Breast epithelium (tissue), 4 donors: ENCODE results near the gene IQSEC3. TPM values are rescaled to one million over a fixed set of nuclear protein-coding genes. Genes with fewer than 3 reads are reported as not detected.
A peak's percentile ranks its signal among the peaks of the same experiment; 100 is the strongest.
"Not testable (repeated sequence)": the region's sequence is repeated elsewhere in the genome, so short reads cannot be mapped to it uniquely, and the experiment has no call there.

ENCODE experiments used
- DNase-seq, 2 donors: peaks; one replicate each; pipeline ENCODE4 v3.0.0-alpha.2; 2019; ENCODE audit warnings: low spot score in 2 of 2
- H3K27ac ChIP-seq, 2 donors: fragments of 200-600 bp; sonication (generic) in 1 of 2; one replicate each; pipeline ENCODE4 v1.5.1; 2016 to 2019; ENCODE audit warnings: mild to moderate bottlenecking in 1 of 2
- H3K27me3 ChIP-seq, 2 donors: fragments of 200-600 bp; sonication (generic) in 1 of 2; one replicate each; pipeline versions ENCODE4 v1.5.1 to v1.6.0; 2017 to 2019; ENCODE audit warnings: control low read depth in 1 of 2, mild to moderate bottlenecking in 1 of 2
- H3K36me3 ChIP-seq: fragments of 200-600 bp; one replicate; pipeline ENCODE4 v1.5.1; 2019
- H3K4me1 ChIP-seq, 2 donors: fragments of 200-600 bp; sonication (generic); one replicate each; pipeline ENCODE4 v1.5.1; 2016 to 2019; ENCODE audit warnings: control low read depth in 1 of 2
- H3K4me3 ChIP-seq, 3 donors: fragments of 200-600 bp; sonication (generic); 1 replicate in 2 of 3; 2 replicates in 1 of 3; pipeline ENCODE4 v1.5.1; 2016 to 2019; ENCODE audit warnings: mild to moderate bottlenecking in 3 of 3, moderate library complexity in 2 of 3
- H3K9me3 ChIP-seq, 2 donors: fragments of 200-600 bp; sonication (generic) in 1 of 2; one replicate each; pipeline ENCODE4 v1.5.1; 2016 to 2019; ENCODE audit warnings: control low read depth in 1 of 2
- POLR2A ChIP-seq: fragments of 450-650 bp; IDR thresholded peaks from one replicate; pipeline ENCODE4 v1.6.1; 2016; ENCODE audit warnings: antibody characterized with exemption, mild to moderate bottlenecking, moderate library complexity
- POLR2AphosphoS5 ChIP-seq, 3 donors: sonication (generic); formaldehyde crosslinking; IDR thresholded peaks; one replicate each; pipeline ENCODE4 v1.6.1; 2017; ENCODE audit warnings: antibody characterized with exemption in 3 of 3
- intact Hi-C: fragments of 100-400 bp; cut with DNase I; formaldehyde crosslinking; loops from one replicate; pipeline ENCODE4 v1.15.1; 2023; ENCODE audit warnings: low total_unique reads
- total RNA-seq, 3 donors: library from RNA; depleted of rRNA; stranded (reverse); fragments of >200 nt; gene quantifications; one replicate each; pipeline ENCODE4 v1.1.0, GENCODE V29; 2016
- TF ChIP-seq, protein P1 (sequence below), 3 donors: fragments of 450-650 bp; IDR thresholded peaks; one replicate each; pipeline ENCODE4 v1.5.1; 2016 to 2017; ENCODE audit warnings: antibody characterized with exemption in 3 of 3, mild to moderate bottlenecking in 3 of 3, moderate library complexity in 3 of 3

Gene IQSEC3
- total RNA-seq, 3 donors from 2014 or later: 0.64 to 0.98 (median 0.73) TPM

DNA sequence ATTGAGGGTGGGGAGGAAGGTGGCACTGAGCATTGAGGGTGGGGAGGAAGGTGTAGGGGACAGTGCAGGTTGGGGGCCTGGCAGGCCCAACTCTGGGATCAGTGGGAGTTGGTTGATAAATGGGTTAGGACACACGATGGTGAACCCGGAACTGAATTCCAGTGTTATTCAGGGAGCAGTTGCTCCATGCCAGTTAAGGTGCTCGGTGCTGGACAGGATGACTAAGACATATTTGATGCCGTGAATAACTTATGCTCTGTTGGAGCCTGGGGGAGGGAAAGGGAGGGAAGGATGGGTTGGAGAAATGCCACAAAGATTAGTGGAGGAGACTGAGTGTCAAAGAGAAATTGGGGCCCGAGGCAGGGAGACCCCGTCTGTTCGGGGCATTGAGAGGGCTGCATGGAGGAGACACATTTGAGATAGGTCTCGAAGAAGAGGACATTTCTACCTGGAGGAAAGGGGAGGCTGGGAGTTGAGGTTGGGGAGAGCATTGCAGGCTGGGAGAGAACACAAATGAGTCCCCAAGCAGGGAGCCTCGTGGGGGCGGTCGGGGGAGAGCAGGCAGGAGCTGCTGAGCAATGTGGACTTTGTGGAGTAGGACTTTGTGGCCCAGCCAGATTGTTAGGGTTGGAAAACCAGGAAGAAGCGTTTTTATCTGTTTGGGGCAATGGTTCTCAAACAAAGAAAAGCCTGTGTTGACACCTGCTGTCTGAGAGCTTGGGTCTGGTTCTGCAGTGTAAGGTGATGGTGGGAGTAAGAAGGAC, 65.3 kb downstream of the IQSEC3 start:
- intact Hi-C loops: no loop called here
- no peaks in the 10 kb centered on the region for H3K4me1 ChIP-seq
- H3K27me3 ChIP-seq: no peaks in the 10 kb centered on the region

DNA sequence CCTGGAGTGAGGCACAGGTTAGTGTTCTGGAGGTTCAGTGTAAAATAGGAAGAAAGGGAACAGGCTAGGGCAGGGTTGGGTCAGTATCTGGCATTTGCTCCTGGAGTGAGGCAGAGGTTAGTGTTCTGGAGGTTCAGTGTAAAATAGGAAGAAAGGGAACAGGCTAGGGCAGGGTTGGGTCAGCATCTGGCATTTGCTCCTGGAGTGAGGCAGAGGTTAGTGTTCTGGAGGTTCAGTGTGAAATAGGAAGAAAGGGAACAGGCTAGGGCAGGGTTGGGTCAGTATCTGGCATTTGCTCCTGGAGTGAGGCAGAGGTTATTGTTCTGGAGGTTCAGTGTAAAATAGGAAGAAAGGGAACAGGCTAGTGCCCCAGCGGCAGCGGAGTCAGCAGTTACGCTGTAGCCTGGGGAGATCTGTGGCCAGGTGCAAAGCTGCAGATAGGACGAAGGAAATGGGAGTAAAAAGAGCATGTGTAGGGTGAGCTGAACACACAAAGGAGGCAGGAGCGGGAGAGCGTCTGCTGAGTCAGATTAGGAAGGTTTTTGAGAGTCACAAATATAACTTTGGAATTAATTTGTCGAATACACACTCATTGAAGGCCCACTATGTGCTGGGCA, 67.2 kb downstream of the IQSEC3 start:
- H3K4me1 ChIP-seq, H3K36me3 ChIP-seq, H3K9me3 ChIP-seq, H3K27ac ChIP-seq, intact Hi-C loops, H3K4me3 ChIP-seq, DNase-seq, H3K27me3 ChIP-seq: not testable (repeated sequence)

More for the DNA sequence above, 65.3 kb downstream of the IQSEC3 start:
- no peak overlapping the region for H3K4me3 ChIP-seq
- no peaks in the 10 kb centered on the region for H3K36me3 ChIP-seq
- DNase-seq: no peak
- H3K9me3 ChIP-seq: no peaks in the 10 kb centered on the region
- TF ChIP-seq, protein P1, sequence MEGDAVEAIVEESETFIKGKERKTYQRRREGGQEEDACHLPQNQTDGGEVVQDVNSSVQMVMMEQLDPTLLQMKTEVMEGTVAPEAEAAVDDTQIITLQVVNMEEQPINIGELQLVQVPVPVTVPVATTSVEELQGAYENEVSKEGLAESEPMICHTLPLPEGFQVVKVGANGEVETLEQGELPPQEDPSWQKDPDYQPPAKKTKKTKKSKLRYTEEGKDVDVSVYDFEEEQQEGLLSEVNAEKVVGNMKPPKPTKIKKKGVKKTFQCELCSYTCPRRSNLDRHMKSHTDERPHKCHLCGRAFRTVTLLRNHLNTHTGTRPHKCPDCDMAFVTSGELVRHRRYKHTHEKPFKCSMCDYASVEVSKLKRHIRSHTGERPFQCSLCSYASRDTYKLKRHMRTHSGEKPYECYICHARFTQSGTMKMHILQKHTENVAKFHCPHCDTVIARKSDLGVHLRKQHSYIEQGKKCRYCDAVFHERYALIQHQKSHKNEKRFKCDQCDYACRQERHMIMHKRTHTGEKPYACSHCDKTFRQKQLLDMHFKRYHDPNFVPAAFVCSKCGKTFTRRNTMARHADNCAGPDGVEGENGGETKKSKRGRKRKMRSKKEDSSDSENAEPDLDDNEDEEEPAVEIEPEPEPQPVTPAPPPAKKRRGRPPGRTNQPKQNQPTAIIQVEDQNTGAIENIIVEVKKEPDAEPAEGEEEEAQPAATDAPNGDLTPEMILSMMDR (IDR thresholded peaks at IDR 0.05): no peak
- TF ChIP-seq POLR2AphosphoS5 (IDR thresholded peaks at IDR 0.05): no peak
- TF ChIP-seq POLR2A: no peak
- H3K27ac ChIP-seq: no peak overlapping the region

DNA sequence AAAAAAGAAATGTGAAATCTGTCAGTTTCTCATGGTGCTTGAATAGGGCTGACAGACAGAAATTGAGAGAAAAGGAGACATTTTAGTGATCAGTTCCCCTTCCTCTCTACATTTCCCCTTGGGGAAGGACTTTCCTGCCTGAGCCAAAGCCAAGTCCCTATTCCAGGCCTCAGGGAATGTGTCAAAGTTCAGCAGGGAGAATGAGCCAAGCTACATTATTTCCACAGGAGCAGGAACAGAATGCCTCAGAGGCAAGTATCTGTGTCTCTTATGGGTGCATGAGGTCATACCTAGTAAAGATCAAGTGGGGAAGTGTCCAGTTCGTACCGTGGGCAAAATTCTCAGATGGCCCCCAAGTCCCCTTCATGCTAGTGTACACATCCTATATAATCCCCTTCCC, 68.6 kb downstream of the IQSEC3 start:
- Histone ChIP-seq H3K27me3 (peaks cover 3 to 11% of the 10 kb centered on the region in 2 donors), H3K4me3 (no peak overlapping the region), H3K9me3 (no peaks in the 10 kb centered on the region), H3K4me1 (no peaks in the 10 kb centered on the region), H3K27ac (no peak overlapping the region), H3K36me3 (no peaks in the 10 kb centered on the region)
- intact Hi-C loops: no loop called here
- DNase-seq: no peak
- TF ChIP-seq, protein P1 (IDR thresholded peaks at IDR 0.05): no peak
- no peak for TF ChIP-seq POLR2A
- TF ChIP-seq POLR2AphosphoS5 (IDR thresholded peaks at IDR 0.05): no peak

DNA sequence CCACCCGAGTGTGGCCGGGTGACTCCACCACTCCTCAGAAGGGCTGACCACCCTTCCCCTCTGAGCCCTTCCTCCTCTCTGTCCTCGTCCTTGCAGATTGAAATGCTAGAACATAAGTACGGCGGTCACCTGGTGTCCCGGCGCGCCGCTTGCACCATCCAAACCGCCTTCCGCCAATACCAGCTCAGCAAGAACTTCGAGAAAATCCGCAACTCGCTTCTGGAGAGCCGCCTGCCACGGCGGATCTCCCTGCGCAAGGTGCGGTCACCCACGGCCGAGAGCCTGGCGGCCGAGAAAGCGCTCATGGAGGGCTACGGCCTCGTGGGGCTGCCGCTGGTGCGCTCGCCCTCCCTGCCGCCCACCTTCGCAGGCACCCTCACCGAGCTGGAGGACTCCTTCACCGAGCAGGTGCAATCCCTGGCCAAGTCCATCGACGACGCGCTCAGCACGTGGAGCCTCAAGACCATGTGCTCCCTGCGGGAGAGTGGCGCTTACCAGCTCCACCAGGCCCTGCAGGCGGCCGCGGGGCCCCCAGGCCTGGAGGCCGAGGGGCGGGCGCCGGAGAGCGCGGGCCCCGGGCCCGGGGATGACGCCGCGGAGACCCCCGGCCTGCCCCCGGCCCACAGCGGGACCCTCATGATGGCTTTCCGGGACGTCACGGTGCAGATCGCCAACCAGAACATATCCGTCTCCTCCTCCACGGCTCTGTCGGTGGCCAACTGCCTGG, 71.8 kb downstream of the IQSEC3 start:
- TF ChIP-seq POLR2AphosphoS5 (IDR thresholded peaks at IDR 0.05) (no peak), POLR2A (no peak)
- TF ChIP-seq, protein P1 (IDR thresholded peaks at IDR 0.05): no peak
- no peaks in the 10 kb centered on the region for H3K9me3 ChIP-seq
- intact Hi-C loops: loop anchor here (1.0 kb wide), 1 partner anchor 25 kb away; no protein-coding TSS in a partner anchor
- H3K36me3 ChIP-seq: no peaks in the 10 kb centered on the region
- peak overlapping the region in 2 of 3 donors; percentile 41 to 63 for H3K4me3 ChIP-seq
- no peak overlapping the region for H3K27ac ChIP-seq
- H3K27me3 ChIP-seq: peaks cover 3 to 14% of the 10 kb centered on the region in 2 donors
- DNase-seq: no peak
- no peaks in the 10 kb centered on the region for H3K4me1 ChIP-seq

DNA sequence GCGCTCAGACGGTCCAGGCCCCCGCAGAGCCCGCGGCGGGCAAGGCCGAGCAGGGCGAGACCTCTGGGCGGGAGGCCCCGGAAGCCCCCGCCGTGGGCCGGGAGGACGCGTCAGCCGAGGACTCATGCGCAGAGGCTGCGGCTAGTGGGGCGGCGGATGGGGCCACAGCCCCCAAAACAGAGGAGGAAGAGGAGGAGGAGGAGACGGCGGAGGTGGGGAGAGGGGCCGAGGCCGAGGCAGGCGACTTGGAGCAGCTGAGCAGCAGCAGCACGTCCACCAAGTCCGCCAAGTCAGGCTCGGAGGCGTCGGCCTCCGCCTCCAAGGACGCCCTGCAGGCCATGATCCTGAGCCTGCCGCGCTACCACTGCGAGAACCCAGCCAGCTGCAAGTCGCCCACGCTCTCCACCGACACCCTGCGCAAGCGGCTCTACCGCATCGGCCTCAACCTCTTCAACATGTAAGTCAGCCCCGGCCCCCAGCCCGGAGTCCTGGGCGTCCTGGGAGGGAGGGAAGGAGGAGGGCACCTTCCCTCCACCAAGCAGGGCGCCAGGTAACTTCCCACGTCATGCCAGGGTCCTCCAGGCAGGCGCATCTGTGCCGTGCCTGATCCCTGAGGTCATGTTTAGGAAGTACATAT, 72.4 kb downstream of the IQSEC3 start:
- intact Hi-C loops: loop anchor here (1.0 kb wide), 1 partner anchor 24 kb away; no protein-coding TSS in a partner anchor
- TF ChIP-seq, protein P1 (IDR thresholded peaks at IDR 0.05): no peak
- TF ChIP-seq POLR2A (no peak), POLR2AphosphoS5 (IDR thresholded peaks at IDR 0.05) (no peak)
- peak overlapping the region in 1 of 2 donors; percentile 19 for H3K27ac ChIP-seq
- H3K9me3 ChIP-seq: no peaks in the 10 kb centered on the region
- H3K4me1 ChIP-seq: no peaks in the 10 kb centered on the region
- peaks cover 3 to 14% of the 10 kb centered on the region in 2 donors for H3K27me3 ChIP-seq
- H3K4me3 ChIP-seq: peak overlapping the region in 2 of 3 donors; percentile 41 to 63
- peak in 1 of 2 donors; percentile 18 for DNase-seq
- H3K36me3 ChIP-seq: no peaks in the 10 kb centered on the region
